Measurements from ENCODE around the gene TMSB15B.
A peak's percentile ranks its signal among the peaks of the same experiment; 100 is the strongest.
"Not testable (repeated sequence)": the region's sequence is repeated elsewhere in the genome, so short reads cannot be mapped to it uniquely, and the experiment has no call there.

The TMSB15B gene

GRCh38 chrX:103962411-103963278, at the start of gene TMSB15B:
Gene TMSB15B (plus strand): TSS chrX:103962627.
- H3K9me3 ChIP-seq (ENCODE audit: control insufficient read depth in 2 of 2, low read length in 2 of 2); H3K9ac ChIP-seq (ENCODE audit: low read depth in 1 of 2, low read length in 2 of 2); H3K36me3 ChIP-seq (ENCODE audit: control insufficient read depth in 2 of 2, insufficient read depth in 2 of 2, low read length in 2 of 2); H3K4me1 ChIP-seq (ENCODE audit: control insufficient read depth in 2 of 2, insufficient read depth in 2 of 2, low read length in 2 of 2); H3K27me3 ChIP-seq (ENCODE audit: control insufficient read depth in 2 of 2, insufficient read depth in 2 of 2, low read length in 2 of 2); H3K27ac ChIP-seq (ENCODE audit: low read depth in 2 of 2, low read length in 2 of 2); H3K4me3 ChIP-seq (ENCODE audit: low read length in 2 of 2): not testable (repeated sequence)

GRCh38 chrX:103913356-103914020, 48.9 kb upstream of the TMSB15B start:
- H3K9ac ChIP-seq (ENCODE audit: low read depth in 1 of 2, low read length in 2 of 2), result no peak overlapping the region
- peaks cover 0 to 4% of the 10 kb centered on the region in 2 donors for H3K4me1 ChIP-seq (ENCODE audit: control insufficient read depth in 2 of 2, insufficient read depth in 2 of 2, low read length in 2 of 2)
- H3K27ac ChIP-seq (ENCODE audit: low read depth in 2 of 2, low read length in 2 of 2), result no peak overlapping the region
- no peaks in the 10 kb centered on the region for H3K9me3 ChIP-seq (ENCODE audit: control insufficient read depth in 2 of 2, low read length in 2 of 2)
- no peaks in the 10 kb centered on the region for H3K36me3 ChIP-seq (ENCODE audit: control insufficient read depth in 2 of 2, insufficient read depth in 2 of 2, low read length in 2 of 2)
- H3K4me3 ChIP-seq (ENCODE audit: low read length in 2 of 2), result no peak overlapping the region
- peaks cover 0 to 2% of the 10 kb centered on the region in 2 donors for H3K27me3 ChIP-seq (ENCODE audit: control insufficient read depth in 2 of 2, insufficient read depth in 2 of 2, low read length in 2 of 2)

GRCh38 chrX:103918050-103918449, 44.4 kb upstream of the TMSB15B start:
- peak overlapping the region; percentile 61 to 73 for H3K4me3 ChIP-seq (ENCODE audit: low read length in 2 of 2)
- H3K9ac ChIP-seq (ENCODE audit: low read depth in 1 of 2, low read length in 2 of 2), result peak overlapping the region in 1 of 2 donors; percentile 47

GRCh38 chrX:103918571-103919269, 43.7 kb upstream of the TMSB15B start:
- Histone ChIP-seq H3K4me1 (ENCODE audit: control insufficient read depth in 2 of 2, insufficient read depth in 2 of 2, low read length in 2 of 2) (peaks cover 0 to 4% of the 10 kb centered on the region in 2 donors), H3K27ac (ENCODE audit: low read depth in 2 of 2, low read length in 2 of 2) (peak overlapping the region; percentile 45 to 52), H3K9me3 (ENCODE audit: control insufficient read depth in 2 of 2, low read length in 2 of 2) (no peaks in the 10 kb centered on the region), H3K27me3 (ENCODE audit: control insufficient read depth in 2 of 2, insufficient read depth in 2 of 2, low read length in 2 of 2) (peaks cover 0 to 2% of the 10 kb centered on the region in 2 donors), H3K9ac (ENCODE audit: low read depth in 1 of 2, low read length in 2 of 2) (peak overlapping the region; percentile 63 to 65), H3K4me3 (ENCODE audit: low read length in 2 of 2) (peak overlapping the region; percentile 61 to 73), H3K36me3 (ENCODE audit: control insufficient read depth in 2 of 2, insufficient read depth in 2 of 2, low read length in 2 of 2) (no peaks in the 10 kb centered on the region)

More at GRCh38 chrX:103918050-103918449, 44.4 kb upstream of the TMSB15B start:
- H3K36me3 ChIP-seq (ENCODE audit: control insufficient read depth in 2 of 2, insufficient read depth in 2 of 2, low read length in 2 of 2), result no peaks in the 10 kb centered on the region
- no peaks in the 10 kb centered on the region for H3K9me3 ChIP-seq (ENCODE audit: control insufficient read depth in 2 of 2, low read length in 2 of 2)
- H3K4me1 ChIP-seq (ENCODE audit: control insufficient read depth in 2 of 2, insufficient read depth in 2 of 2, low read length in 2 of 2), result peaks cover 0 to 4% of the 10 kb centered on the region in 2 donors
- peaks cover 0 to 2% of the 10 kb centered on the region in 2 donors for H3K27me3 ChIP-seq (ENCODE audit: control insufficient read depth in 2 of 2, insufficient read depth in 2 of 2, low read length in 2 of 2)
- H3K27ac ChIP-seq (ENCODE audit: low read depth in 2 of 2, low read length in 2 of 2), result no peak overlapping the region

GRCh38 chrX:103919270-103919637, 43.2 kb upstream of the TMSB15B start:
- Histone ChIP-seq H3K27ac (ENCODE audit: low read depth in 2 of 2, low read length in 2 of 2) (peak overlapping the region; percentile 45 to 52), H3K4me1 (ENCODE audit: control insufficient read depth in 2 of 2, insufficient read depth in 2 of 2, low read length in 2 of 2) (peaks cover 0 to 4% of the 10 kb centered on the region in 2 donors), H3K36me3 (ENCODE audit: control insufficient read depth in 2 of 2, insufficient read depth in 2 of 2, low read length in 2 of 2) (no peaks in the 10 kb centered on the region), H3K4me3 (ENCODE audit: low read length in 2 of 2) (peak overlapping the region; percentile 61 to 73), H3K27me3 (ENCODE audit: control insufficient read depth in 2 of 2, insufficient read depth in 2 of 2, low read length in 2 of 2) (peaks cover 0 to 2% of the 10 kb centered on the region in 2 donors), H3K9ac (ENCODE audit: low read depth in 1 of 2, low read length in 2 of 2) (peak overlapping the region in 1 of 2 donors; percentile 63), H3K9me3 (ENCODE audit: control insufficient read depth in 2 of 2, low read length in 2 of 2) (no peaks in the 10 kb centered on the region)

- not testable (repeated sequence) for H3K4me3 ChIP-seq (ENCODE audit: low read length in 2 of 2); H3K27me3 ChIP-seq (ENCODE audit: control insufficient read depth in 2 of 2, insufficient read depth in 2 of 2, low read length in 2 of 2); H3K9me3 ChIP-seq (ENCODE audit: control insufficient read depth in 2 of 2, low read length in 2 of 2)
Measured at GRCh38 chrX:103920515-103920914, 41.9 kb upstream of the TMSB15B start.

GRCh38 chrX:103927030-103927429, 35.4 kb upstream of the TMSB15B start:
- Histone ChIP-seq H3K36me3 (ENCODE audit: control insufficient read depth in 2 of 2, insufficient read depth in 2 of 2, low read length in 2 of 2) (no peaks in the 10 kb centered on the region), H3K27ac (ENCODE audit: low read depth in 2 of 2, low read length in 2 of 2) (no peak overlapping the region), H3K9ac (ENCODE audit: low read depth in 1 of 2, low read length in 2 of 2) (no peak overlapping the region), H3K27me3 (ENCODE audit: control insufficient read depth in 2 of 2, insufficient read depth in 2 of 2, low read length in 2 of 2) (no peaks in the 10 kb centered on the region), H3K9me3 (ENCODE audit: control insufficient read depth in 2 of 2, low read length in 2 of 2) (no peaks in the 10 kb centered on the region), H3K4me1 (ENCODE audit: control insufficient read depth in 2 of 2, insufficient read depth in 2 of 2, low read length in 2 of 2) (no peaks in the 10 kb centered on the region), H3K4me3 (ENCODE audit: low read length in 2 of 2) (no peak overlapping the region)

More at GRCh38 chrX:103920515-103920914, 41.9 kb upstream of the TMSB15B start:
- not testable (repeated sequence) for H3K36me3 ChIP-seq (ENCODE audit: control insufficient read depth in 2 of 2, insufficient read depth in 2 of 2, low read length in 2 of 2); H3K9ac ChIP-seq (ENCODE audit: low read depth in 1 of 2, low read length in 2 of 2); H3K27ac ChIP-seq (ENCODE audit: low read depth in 2 of 2, low read length in 2 of 2); H3K4me1 ChIP-seq (ENCODE audit: control insufficient read depth in 2 of 2, insufficient read depth in 2 of 2, low read length in 2 of 2)

GRCh38 chrX:103927633-103928032, 34.8 kb upstream of the TMSB15B start:
- Histone ChIP-seq H3K9ac (ENCODE audit: low read depth in 1 of 2, low read length in 2 of 2) (no peak overlapping the region), H3K9me3 (ENCODE audit: control insufficient read depth in 2 of 2, low read length in 2 of 2) (no peaks in the 10 kb centered on the region), H3K27ac (ENCODE audit: low read depth in 2 of 2, low read length in 2 of 2) (no peak overlapping the region), H3K36me3 (ENCODE audit: control insufficient read depth in 2 of 2, insufficient read depth in 2 of 2, low read length in 2 of 2) (no peaks in the 10 kb centered on the region), H3K27me3 (ENCODE audit: control insufficient read depth in 2 of 2, insufficient read depth in 2 of 2, low read length in 2 of 2) (no peaks in the 10 kb centered on the region), H3K4me1 (ENCODE audit: control insufficient read depth in 2 of 2, insufficient read depth in 2 of 2, low read length in 2 of 2) (no peaks in the 10 kb centered on the region), H3K4me3 (ENCODE audit: low read length in 2 of 2) (no peak overlapping the region)

- H3K4me3 ChIP-seq (ENCODE audit: low read length in 2 of 2), result no peak overlapping the region
- no peaks in the 10 kb centered on the region for H3K9me3 ChIP-seq (ENCODE audit: control insufficient read depth in 2 of 2, low read length in 2 of 2)
- H3K9ac ChIP-seq (ENCODE audit: low read depth in 1 of 2, low read length in 2 of 2), result no peak overlapping the region
- H3K27ac ChIP-seq (ENCODE audit: low read depth in 2 of 2, low read length in 2 of 2), result no peak overlapping the region
- H3K36me3 ChIP-seq (ENCODE audit: control insufficient read depth in 2 of 2, insufficient read depth in 2 of 2, low read length in 2 of 2), result no peaks in the 10 kb centered on the region
- no peaks in the 10 kb centered on the region for H3K4me1 ChIP-seq (ENCODE audit: control insufficient read depth in 2 of 2, insufficient read depth in 2 of 2, low read length in 2 of 2)
- no peaks in the 10 kb centered on the region for H3K27me3 ChIP-seq (ENCODE audit: control insufficient read depth in 2 of 2, insufficient read depth in 2 of 2, low read length in 2 of 2)
Measured at GRCh38 chrX:103932133-103932532, 30.3 kb upstream of the TMSB15B start.

- not testable (repeated sequence) for H3K4me1 ChIP-seq (ENCODE audit: control insufficient read depth in 2 of 2, insufficient read depth in 2 of 2, low read length in 2 of 2); H3K36me3 ChIP-seq (ENCODE audit: control insufficient read depth in 2 of 2, insufficient read depth in 2 of 2, low read length in 2 of 2); H3K4me3 ChIP-seq (ENCODE audit: low read length in 2 of 2); H3K9ac ChIP-seq (ENCODE audit: low read depth in 1 of 2, low read length in 2 of 2); H3K27ac ChIP-seq (ENCODE audit: low read depth in 2 of 2, low read length in 2 of 2); H3K9me3 ChIP-seq (ENCODE audit: control insufficient read depth in 2 of 2, low read length in 2 of 2); H3K27me3 ChIP-seq (ENCODE audit: control insufficient read depth in 2 of 2, insufficient read depth in 2 of 2, low read length in 2 of 2)
Measured at GRCh38 chrX:103940257-103940656, 22.2 kb upstream of the TMSB15B start.

All from mucosa of rectum (tissue), 2 donors.